Measurements from ENCODE around the gene PAQR8. TPM values are rescaled to one million over a fixed set of nuclear protein-coding genes. Genes with fewer than 3 reads are reported as not detected.

The PAQR8 gene
- polyA plus RNA-seq, 1 experiment, result 2.3 TPM

- no peaks in the 10 kb centered on the region for H3K27me3 ChIP-seq (ENCODE audit: control insufficient read depth, insufficient read depth, low read length)
- POLR2A ChIA-PET, result no interaction called here
- H3K36me3 ChIP-seq (ENCODE audit: control insufficient read depth, insufficient read depth, low read length), result no peaks in the 10 kb centered on the region
- no peak for DNase-seq (ENCODE audit: low read depth)
- CTCF ChIA-PET, result interaction anchor here (0.6 to 0.8 kb wide), 3 partner anchors 17 to 124 kb away, joined by 3 to 4 read pairs (median 3); no protein-coding TSS in a partner anchor
- no peak overlapping the region for H3K4me3 ChIP-seq (ENCODE audit: low read depth, low read length)
- no peak for TF ChIP-seq CTCF (IDR thresholded peaks at IDR 0.05; ENCODE audit: insufficient read depth, low read depth, low read length)
Observed at GRCh38 chr6:52337633-52338290, 24.2 kb upstream of the PAQR8 start.

- CTCF ChIA-PET, result interaction anchor here (0.9 kb wide), 1 partner anchor 12 kb away, joined by 3 read pairs; no protein-coding TSS in a partner anchor
- POLR2A ChIA-PET, result no interaction called here
- no peaks in the 10 kb centered on the region for H3K36me3 ChIP-seq (ENCODE audit: control insufficient read depth, insufficient read depth, low read length)
- H3K4me3 ChIP-seq (ENCODE audit: low read depth, low read length), result no peak overlapping the region
- no peak for DNase-seq (ENCODE audit: low read depth)
- H3K27me3 ChIP-seq (ENCODE audit: control insufficient read depth, insufficient read depth, low read length), result no peaks in the 10 kb centered on the region; the same call in 1 of the 2 replicates
- TF ChIP-seq CTCF (IDR thresholded peaks at IDR 0.05; ENCODE audit: insufficient read depth, low read depth, low read length), result no peak
Observed at GRCh38 chr6:52340603-52340880, 21.4 kb upstream of the PAQR8 start.

- TF ChIP-seq CTCF (IDR thresholded peaks at IDR 0.05; ENCODE audit: insufficient read depth, low read depth, low read length), result no peak
- peaks cover 2% of the 10 kb centered on the region; the same call in 1 of the 2 replicates for H3K27me3 ChIP-seq (ENCODE audit: control insufficient read depth, insufficient read depth, low read length)
- ChIA-PET POLR2A (no interaction called here), CTCF (no interaction called here)
- H3K4me3 ChIP-seq (ENCODE audit: low read depth, low read length), result no peak overlapping the region
- H3K36me3 ChIP-seq (ENCODE audit: control insufficient read depth, insufficient read depth, low read length), result no peaks in the 10 kb centered on the region
- no peak for DNase-seq (ENCODE audit: low read depth)
Observed at GRCh38 chr6:52341561-52342260, 20.2 kb upstream of the PAQR8 start.

GRCh38 chr6:52345311-52345710 lies 16.6 kb upstream of the PAQR8 start:
- no peak for TF ChIP-seq CTCF (IDR thresholded peaks at IDR 0.05; ENCODE audit: insufficient read depth, low read depth, low read length)
- DNase-seq (ENCODE audit: low read depth), result no peak
- Histone ChIP-seq H3K36me3 (ENCODE audit: control insufficient read depth, insufficient read depth, low read length) (no peaks in the 10 kb centered on the region), H3K27me3 (ENCODE audit: control insufficient read depth, insufficient read depth, low read length) (peaks cover 4% of the 10 kb centered on the region), H3K4me3 (ENCODE audit: low read depth, low read length) (no peak overlapping the region)
- POLR2A ChIA-PET, result no interaction called here
- CTCF ChIA-PET, result no interaction called here

- ChIA-PET CTCF (no interaction called here), POLR2A (no interaction called here)
- TF ChIP-seq CTCF (IDR thresholded peaks at IDR 0.05; ENCODE audit: insufficient read depth, low read depth, low read length), result no peak
- H3K36me3 ChIP-seq (ENCODE audit: control insufficient read depth, insufficient read depth, low read length), result no peaks in the 10 kb centered on the region
- H3K27me3 ChIP-seq (ENCODE audit: control insufficient read depth, insufficient read depth, low read length), result peaks cover 4% of the 10 kb centered on the region
- H3K4me3 ChIP-seq (ENCODE audit: low read depth, low read length), result no peak overlapping the region
- no peak for DNase-seq (ENCODE audit: low read depth)
Observed at GRCh38 chr6:52346503-52346902, 15.4 kb upstream of the PAQR8 start.
